ENCODE measurements around the gene IRF1. TPM values are rescaled to one million over a fixed set of nuclear protein-coding genes. Genes with fewer than 3 reads are reported as not detected.
"Not testable (repeated sequence)": the region's sequence is repeated elsewhere in the genome, so short reads cannot be mapped to it uniquely, and the experiment has no call there.

IRF1 gene
- total and polyA plus RNA-seq, 12 donors, result 3.0 to 116 (median 20.1) TPM

- 62 to 84% (median 79%) methylated on average over 8 to 14 of the region's 14 CpGs for WGBS, 4 donors
- DNase-seq, result peak in 3 of 7 donors; percentile 10 to 50 (median 19)
- Histone ChIP-seq H3K36me3 (replicated peaks in 1 of 2) (peaks cover 0 to 50% of the 10 kb centered on the region in 2 donors), H3K27ac (peak overlapping the region in 1 of 5 donors; percentile 56), H3K27me3 (no peaks in the 10 kb centered on the region), H3K9me3 (replicated peaks in 1 of 3) (no peaks in the 10 kb centered on the region), H3K4me1 (replicated peaks in 1 of 2) (peaks cover 5 to 30% of the 10 kb centered on the region in 2 donors), H3K4me3 (no peak overlapping the region)
- no peak for TF ChIP-seq CTCF (IDR thresholded peaks at IDR 0.05)
- intact Hi-C loops (cut with DNase I), result loop anchor here (5.0 to 10.0 kb wide), 2 partner anchors 62 to 64 kb away; no protein-coding TSS in a partner anchor
Observed at GRCh38 chr5:132486318-132487094, 4.1 kb downstream of the IRF1 start.

- TF ChIP-seq POLR2A (IDR thresholded peaks at IDR 0.05) (no peak), CTCF (IDR thresholded peaks at IDR 0.05) (no peak)
- Histone ChIP-seq H3K4me3 (no peak overlapping the region), H3K27ac (peak overlapping the region in 1 of 5 donors; percentile 56), H3K36me3 (replicated peaks in 1 of 2) (peaks cover 0 to 50% of the 10 kb centered on the region in 2 donors), H3K4me1 (replicated peaks in 1 of 2) (peaks cover 0 to 24% of the 10 kb centered on the region in 2 donors), H3K9me3 (replicated peaks in 1 of 3) (no peaks in the 10 kb centered on the region), H3K27me3 (no peaks in the 10 kb centered on the region)
- DNase-seq, result peak in 3 of 7 donors; percentile 12 to 50 (median 27)
- WGBS, 4 donors, result 66 to 75% (median 70%) methylated on average over 5 to 6 of the region's 6 CpGs
- intact Hi-C loops (cut with DNase I), result loop anchor here (5.0 to 10.0 kb wide), 2 partner anchors 61 to 63 kb away; no protein-coding TSS in a partner anchor
Observed at GRCh38 chr5:132485641-132486317, 4.8 kb downstream of the IRF1 start.

DNA sequence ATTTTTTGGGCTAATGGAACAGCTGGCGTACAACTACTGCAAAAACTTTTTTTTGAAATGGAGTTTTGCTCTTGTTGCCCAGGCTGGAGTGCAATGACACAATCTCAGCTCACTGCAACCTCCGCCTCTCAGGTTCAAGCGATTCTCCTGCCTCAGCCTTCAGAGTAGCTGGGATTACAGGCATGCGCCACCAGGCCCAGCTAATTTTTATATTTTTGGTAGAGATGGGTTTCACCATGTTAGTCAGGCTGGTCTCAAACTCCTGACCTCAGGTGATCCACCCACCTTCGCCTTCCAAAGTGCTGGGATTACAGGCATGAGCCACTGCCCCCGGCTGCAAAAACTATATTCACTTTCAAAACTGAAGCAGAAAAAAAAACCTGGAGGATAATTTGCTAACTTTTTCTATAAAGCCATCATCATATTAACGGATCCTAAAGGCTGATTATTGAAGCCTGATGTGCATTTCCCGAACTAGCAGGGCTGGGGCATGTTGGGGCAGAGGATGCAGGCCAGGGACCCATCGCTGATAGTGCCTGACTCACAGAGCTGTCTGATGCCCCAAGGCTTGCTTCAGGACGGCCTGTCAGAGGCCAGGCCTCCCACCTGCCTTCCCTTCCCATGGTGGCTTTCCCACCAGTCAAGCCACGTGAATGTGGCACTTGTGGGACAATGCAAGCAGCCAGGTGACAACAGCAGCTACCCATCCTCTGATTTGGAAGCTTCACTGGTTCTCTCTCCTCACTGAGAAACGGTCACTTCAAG, 5.5 kb downstream of the IRF1 start:
- intact Hi-C loops (cut with DNase I), result loop anchor here (5.0 to 10.0 kb wide), 2 partner anchors 60 to 63 kb away; no protein-coding TSS in a partner anchor
- Histone ChIP-seq H3K36me3 (replicated peaks in 1 of 2) (peaks cover 0 to 50% of the 10 kb centered on the region in 2 donors), H3K27ac (peak overlapping the region in 1 of 5 donors; percentile 56), H3K4me1 (replicated peaks in 1 of 2) (peaks cover 0 to 24% of the 10 kb centered on the region in 2 donors)
- DNase-seq, result peak in 3 of 7 donors; percentile 3 to 47 (median 18)
- not testable (repeated sequence) for H3K4me3 ChIP-seq; H3K9me3 ChIP-seq (replicated peaks in 1 of 3); H3K27me3 ChIP-seq
- WGBS, 4 donors, result 79 to 89% (median 83%) methylated on average over 9 to 12 of the region's 12 CpGs

GRCh38 chr5:132484391-132484725, 6.2 kb downstream of the IRF1 start:
- peak overlapping the region in 1 of 5 donors; percentile 35 for H3K27ac ChIP-seq
- intact Hi-C loops (cut with DNase I), result loop anchor here in 1 of 2 donors (10.0 kb wide), 1 partner anchor 60 kb away; no protein-coding TSS in a partner anchor
- 61 to 77% (median 72%) methylated on average over 3 of the region's 3 CpGs for WGBS, 4 donors

More at GRCh38 chr5:132484391-132484725, 6.2 kb downstream of the IRF1 start:
- Histone ChIP-seq H3K4me3 (no peak overlapping the region), H3K4me1 (replicated peaks in 1 of 2) (peaks cover 0 to 19% of the 10 kb centered on the region in 2 donors), H3K27me3 (no peaks in the 10 kb centered on the region), H3K9me3 (replicated peaks in 1 of 3) (no peaks in the 10 kb centered on the region), H3K36me3 (replicated peaks in 1 of 2) (peaks cover 0 to 50% of the 10 kb centered on the region in 2 donors)
- TF ChIP-seq POLR2A (IDR thresholded peaks at IDR 0.05) (no peak), CTCF (IDR thresholded peaks at IDR 0.05) (no peak)
- DNase-seq, result peak in 3 of 7 donors; percentile 14 to 48 (median 25)
